Vagina (tissue), 2 donors: ENCODE results near the gene GBF1.

Experiments
- CTCF ChIP-seq, 3 experiments: fragments of 450-650 bp in 2 of 3; fragments of 200-600 bp in 1 of 3; sonication (generic) in 1 of 3; IDR thresholded peaks; one replicate each; pipeline ENCODE4 v1.5.1; 2017 to 2019; ENCODE audit warnings: antibody characterized with exemption in 3 of 3, mild to moderate bottlenecking in 2 of 3, moderate library complexity in 2 of 3
- POLR2A ChIP-seq, 2 donors: fragments of 450-650 bp; IDR thresholded peaks; one replicate each; pipeline ENCODE4 v1.6.1; 2017; ENCODE audit warnings: antibody characterized with exemption in 2 of 2, mild to moderate bottlenecking in 2 of 2, moderate library complexity in 2 of 2
- POLR2AphosphoS5 ChIP-seq, 2 donors: sonication (generic); formaldehyde crosslinking; IDR thresholded peaks; one replicate each; pipeline ENCODE4 v1.9.0; 2017; ENCODE audit warnings: antibody characterized with exemption in 2 of 2, mild to moderate bottlenecking in 2 of 2, low read depth in 1 of 2; ENCODE audit not compliant: insufficient read depth in 1 of 2

GRCh38 chr10:102347236-102347828, 102.0 kb downstream of the GBF1 start:
- no peak for TF ChIP-seq POLR2A (IDR thresholded peaks at IDR 0.05)
- TF ChIP-seq POLR2AphosphoS5 (IDR thresholded peaks at IDR 0.05; ENCODE audit: insufficient read depth in 1 of 2, low read depth in 1 of 2), result no peak
- TF ChIP-seq CTCF (IDR thresholded peaks at IDR 0.05), result no peak
